Measurements from ENCODE around the gene RPGRIP1.

- TF ChIP-seq POLR2AphosphoS5 (IDR thresholded peaks at IDR 0.05), result no peak
- TF ChIP-seq CTCF (IDR thresholded peaks at IDR 0.05), result no peak
- TF ChIP-seq POLR2A (IDR thresholded peaks at IDR 0.05), result no peak
These were observed 27.8 kb downstream of the RPGRIP1 start for GRCh38 chr14:21307637-21308036.

Measured in breast epithelium (tissue), 3 donors.